ENCODE data around the gene JUP.

Gene JUP

DNA sequence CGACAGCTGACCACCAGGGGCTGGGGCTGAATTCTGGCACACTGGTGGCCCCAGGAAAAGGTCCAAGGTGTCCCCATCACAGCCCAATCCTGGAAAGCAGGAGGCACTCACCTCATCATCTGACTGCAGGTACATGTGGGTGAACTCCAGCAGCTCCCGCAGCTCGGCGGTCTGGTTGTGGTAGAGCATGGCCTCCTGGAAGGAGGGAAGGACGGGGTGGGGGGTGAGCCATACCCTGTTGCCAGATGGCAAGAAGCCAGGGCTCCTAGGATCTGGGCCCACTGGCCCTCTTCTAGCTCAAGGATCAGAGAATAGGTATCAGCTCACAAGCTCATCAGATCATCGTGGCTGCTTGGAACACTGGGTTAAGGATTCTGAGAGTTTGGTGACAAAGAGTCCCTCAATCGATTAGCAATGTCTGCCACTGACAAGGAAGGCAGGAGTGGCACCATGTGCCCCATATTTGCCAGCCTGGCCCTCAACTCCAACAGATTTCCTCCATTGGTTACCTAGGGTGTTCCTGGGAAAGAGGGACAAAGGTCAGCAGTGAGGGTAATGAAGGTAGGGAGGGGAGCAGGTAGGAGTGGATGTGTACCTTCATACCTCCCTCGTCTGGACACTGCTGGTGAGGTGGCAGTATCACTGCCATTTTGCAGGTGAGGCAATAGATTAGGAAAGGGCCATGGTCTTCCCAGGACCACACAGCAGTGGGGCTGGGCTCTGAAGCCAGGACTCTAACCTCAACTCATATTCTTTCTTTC is 20.4 kb upstream of the JUP start:
- DNase-seq, result no peak

DNA sequence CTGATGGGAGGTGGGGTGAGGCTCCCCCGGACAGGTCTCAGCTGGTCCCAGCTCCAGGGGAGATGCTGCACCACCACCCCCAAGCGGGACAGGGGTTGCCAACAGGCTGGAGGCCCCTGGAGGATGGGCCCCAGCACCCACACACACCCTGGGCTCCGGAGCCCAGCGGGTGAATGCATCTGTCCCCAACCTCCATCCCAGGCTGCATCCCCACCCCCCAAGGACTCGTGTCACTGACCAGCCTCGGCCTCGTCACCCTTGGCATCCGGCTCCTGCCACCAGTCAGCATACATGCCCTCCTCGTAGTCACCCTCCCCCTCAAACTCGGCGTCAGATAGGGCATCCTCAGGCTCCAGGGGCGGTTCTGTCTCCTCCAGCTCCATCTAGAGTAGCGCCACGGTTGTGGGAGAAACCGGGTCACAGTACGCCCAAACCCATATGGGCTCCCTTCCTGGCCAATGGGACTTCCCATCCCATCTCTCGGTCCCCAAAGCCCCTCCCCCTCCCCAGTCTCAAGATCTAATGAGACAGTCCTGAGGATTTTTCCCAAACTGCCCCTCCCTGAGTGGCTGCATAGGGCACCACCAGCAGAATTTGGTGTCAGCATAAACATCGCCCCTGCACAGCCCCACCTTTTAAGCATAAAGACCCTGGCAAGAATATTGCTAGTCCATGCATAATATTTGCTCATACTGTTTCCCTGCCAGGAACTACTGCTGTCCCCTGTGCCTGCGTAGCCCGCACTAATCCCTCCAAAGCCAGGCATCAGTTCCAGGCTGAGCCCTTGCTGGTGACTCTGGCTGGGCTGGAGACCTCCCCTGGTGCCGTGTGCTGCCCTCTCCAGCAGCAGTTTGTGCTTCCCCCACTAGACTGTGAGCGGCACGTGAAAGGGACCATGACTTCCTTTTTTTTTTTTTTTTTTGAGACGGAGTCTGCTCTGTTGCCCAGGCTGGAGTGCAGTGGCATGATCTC is 16.8 kb upstream of the JUP start:
- no peak for DNase-seq

DNA sequence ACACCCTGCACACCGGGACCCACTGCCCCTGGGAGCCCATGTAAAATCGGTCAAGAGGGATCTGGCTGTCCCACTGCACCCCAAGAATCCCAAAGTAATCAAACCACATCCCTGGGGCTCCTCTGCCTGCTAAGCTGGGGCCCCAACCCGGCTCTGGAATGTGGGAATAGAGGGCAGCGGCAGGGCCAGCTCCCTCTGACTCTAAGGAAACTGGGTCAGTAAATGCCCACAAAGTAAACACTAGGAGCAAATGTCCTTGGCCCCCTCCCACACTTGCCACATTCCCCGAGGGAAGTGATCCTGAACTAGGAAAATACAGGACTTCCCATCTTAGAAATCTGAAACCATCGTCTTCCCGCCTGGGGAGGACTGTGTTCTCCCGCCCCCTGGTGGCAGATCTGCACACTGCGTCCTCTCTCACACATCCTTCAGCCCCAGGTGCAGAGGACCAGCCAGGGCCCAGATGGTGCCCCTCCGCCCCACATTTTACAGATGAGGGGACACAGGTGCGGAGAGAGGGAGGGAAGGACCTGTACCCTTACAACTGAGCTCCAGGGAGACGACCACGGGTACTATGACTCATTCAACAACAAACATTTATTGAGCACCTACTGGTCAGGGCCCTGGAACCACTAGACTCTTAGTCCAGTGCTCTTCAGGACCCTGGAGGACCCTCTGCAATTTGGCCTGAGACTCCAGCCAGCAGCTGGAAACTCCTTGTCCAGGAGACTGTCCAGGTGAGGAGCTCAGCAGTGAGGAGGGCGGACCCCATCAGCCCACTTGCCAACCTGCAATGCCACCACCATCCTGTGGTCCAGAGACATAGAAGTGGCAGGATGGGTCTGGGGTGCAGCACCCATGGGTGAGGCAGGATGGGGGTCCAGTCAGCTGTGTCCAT is 15.1 kb upstream of the JUP start:
- peak; percentile 26 for DNase-seq

GRCh38 chr17:41800601-41801373 is 14.3 kb upstream of the JUP start:
- no peak for DNase-seq

DNA sequence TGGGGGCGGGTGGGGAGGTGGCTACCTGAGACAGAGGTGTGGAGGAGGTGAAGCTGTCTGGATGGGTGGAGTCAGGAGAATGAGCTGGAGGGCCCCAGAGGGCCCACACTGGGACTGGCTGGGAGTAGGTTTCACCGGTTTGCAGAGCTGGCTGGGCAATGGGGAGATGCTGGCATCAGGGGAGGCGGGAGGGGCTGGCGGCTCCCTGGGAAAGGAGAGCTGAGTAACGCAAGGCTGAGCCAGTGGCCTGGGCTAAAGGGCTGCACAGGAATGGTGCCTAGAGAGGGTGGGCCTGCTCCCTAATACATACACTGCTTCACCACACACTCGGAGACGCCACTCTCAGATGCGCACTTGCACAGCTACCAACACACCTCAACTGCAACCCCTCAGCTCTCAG is 12.9 kb upstream of the JUP start:
- no peak for DNase-seq

GRCh38 chr17:41797377-41797776 is 10.9 kb upstream of the JUP start:
- no peak for DNase-seq

DNA sequence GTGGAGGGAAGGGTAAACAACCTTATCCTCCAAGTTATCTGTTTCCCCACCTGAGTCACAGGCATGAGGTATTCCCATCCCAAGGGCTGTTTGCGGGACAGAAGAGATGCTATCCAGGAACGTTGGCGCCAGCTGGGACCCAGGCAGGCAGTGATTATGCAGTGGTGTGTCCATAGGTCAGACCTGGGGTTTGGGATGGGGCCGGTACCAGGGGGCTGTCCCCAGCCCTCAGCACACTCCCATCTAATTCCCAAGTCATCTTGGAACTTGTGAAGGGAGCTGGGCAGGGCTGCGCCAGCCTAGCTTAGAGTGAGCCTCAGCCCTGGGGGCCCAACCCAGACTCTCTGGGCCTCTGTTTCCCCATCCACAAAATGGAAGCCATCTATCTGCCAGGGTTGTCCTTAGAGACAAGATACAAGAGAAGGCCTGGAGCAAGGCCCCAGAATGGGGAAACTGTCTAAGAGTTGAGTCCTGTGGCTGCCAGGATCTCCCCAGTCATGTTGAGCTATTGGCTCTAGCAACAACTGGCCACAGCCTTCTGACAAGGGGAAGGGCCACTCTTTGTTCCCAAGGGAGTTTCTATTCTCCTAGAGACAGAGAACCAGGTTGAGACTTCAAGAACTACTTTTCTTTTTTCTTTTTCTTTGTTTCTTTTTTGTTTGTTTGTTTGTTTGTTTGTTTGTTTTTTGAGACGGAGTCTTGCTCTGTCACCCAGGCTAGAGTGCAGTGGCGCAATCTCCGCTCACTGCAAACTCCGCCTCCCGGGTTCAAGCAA is 9.8 kb upstream of the JUP start:
- no peak for DNase-seq

DNA sequence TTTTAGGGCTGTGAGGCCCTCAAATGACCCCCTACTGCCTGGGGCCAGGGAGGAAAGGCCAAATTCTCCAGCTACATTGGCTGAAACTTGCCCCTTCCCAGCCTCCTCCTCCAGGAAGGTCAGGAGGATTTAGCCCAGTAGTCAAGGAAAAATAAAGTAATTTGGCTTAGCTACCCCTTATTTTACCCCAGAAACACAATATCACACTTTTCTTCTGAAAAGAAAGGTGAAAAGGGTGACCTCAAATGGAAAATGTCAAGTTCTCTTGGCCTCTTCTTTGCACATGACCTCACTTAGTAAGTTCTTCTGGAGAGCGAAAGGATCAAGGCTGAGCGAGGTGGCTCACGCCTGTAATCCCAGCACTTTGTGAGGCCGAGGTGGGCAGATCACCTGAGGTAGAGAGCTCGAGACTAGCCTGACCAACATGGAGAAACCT is 8.0 kb upstream of the JUP start:
- DNase-seq, result no peak

- DNase-seq, result no peak
Observed at GRCh38 chr17:41793784-41794539, 7.5 kb upstream of the JUP start.

- no peak for DNase-seq
Observed at GRCh38 chr17:41792845-41793783, 6.6 kb upstream of the JUP start.

DNA sequence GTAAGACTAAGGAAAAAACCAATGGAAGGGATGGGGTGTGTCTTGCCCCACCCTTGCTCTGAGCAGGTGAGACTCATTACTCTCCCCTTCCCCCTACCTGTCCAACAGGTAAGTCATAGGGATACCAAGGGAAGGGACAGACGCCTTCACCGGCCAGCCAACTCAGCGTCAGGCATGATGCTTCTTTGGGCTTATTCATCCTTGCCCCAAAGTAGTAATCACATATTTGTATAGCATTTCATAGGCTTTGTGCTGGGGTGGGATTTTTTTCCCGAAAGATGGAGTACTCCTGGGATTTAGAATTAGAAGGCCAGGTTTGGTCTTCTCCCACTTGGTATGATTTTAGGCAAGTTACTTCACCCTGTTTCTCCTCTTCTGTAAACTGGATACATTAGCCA is 509 bp upstream of the JUP start:
- no peak for DNase-seq

- no peak for DNase-seq
Observed at GRCh38 chr17:41785859-41786226, 668 bp downstream of the JUP start.

DNA sequence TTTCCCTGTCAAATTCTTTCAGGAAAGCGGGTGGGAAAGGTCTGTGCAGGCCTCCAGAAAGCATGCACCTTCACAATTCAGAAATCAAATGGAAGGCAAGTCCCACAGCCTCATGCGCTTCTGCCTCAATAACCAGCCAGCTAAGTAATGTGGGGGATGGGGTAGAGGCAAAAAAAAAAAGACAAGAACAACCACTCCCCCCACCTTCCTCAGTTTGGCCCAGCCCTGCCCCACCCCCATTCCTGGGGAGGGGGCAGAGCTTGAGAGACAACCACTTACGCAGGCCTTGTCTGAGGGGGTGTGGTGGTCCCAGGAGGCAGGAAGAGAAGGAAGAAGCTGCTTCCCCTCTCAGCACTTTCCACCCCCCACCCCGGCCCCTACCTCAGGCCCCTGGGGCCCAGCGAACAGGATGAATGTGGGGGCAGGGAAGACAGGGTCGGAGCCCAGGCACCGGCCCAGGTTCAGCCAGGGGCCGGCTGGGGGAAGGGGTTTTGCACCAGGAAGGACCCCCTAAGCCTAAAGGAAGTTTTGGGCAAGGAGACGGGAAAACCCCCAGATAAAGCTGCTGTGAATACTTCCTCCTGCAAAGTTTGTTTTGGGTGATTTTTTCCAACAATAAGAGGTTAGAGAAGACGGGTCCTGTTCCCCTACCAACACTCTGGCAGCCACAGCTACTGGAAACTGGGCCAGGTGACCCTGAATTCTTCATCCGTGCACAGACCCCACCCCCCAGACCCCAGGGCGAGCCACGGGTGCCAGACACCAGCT is 1.2 kb downstream of the JUP start:
- DNase-seq, result peak; percentile 3

DNA sequence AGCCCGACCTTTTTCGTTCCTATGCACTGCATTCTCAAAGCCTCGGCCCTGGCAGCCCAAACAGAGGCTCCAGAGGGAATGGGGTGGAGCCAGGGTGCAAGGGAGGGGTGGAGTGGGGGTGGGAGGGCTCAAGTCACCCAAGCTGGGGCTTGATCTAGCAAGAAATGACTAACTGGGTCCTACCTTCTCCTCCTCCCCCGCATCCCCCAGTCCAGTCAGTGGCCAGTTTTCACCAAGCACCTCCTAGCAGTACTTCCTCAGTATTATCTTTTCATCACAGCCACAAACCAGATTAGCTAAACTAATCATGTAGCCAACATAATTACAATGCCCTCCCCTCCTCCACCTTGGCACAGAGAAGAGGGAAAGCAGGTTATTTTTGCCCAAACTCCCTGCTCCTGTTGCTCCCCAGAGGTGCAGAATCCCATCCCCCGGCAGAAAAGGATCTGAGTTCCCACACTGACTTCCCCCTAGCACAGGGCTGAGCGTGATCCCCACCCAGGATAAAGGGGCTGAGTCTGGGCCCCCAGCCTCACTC is 2.2 kb downstream of the JUP start:
- no peak for DNase-seq

- no peak for DNase-seq
Observed at GRCh38 chr17:41782142-41782541, 4.4 kb downstream of the JUP start.

DNA sequence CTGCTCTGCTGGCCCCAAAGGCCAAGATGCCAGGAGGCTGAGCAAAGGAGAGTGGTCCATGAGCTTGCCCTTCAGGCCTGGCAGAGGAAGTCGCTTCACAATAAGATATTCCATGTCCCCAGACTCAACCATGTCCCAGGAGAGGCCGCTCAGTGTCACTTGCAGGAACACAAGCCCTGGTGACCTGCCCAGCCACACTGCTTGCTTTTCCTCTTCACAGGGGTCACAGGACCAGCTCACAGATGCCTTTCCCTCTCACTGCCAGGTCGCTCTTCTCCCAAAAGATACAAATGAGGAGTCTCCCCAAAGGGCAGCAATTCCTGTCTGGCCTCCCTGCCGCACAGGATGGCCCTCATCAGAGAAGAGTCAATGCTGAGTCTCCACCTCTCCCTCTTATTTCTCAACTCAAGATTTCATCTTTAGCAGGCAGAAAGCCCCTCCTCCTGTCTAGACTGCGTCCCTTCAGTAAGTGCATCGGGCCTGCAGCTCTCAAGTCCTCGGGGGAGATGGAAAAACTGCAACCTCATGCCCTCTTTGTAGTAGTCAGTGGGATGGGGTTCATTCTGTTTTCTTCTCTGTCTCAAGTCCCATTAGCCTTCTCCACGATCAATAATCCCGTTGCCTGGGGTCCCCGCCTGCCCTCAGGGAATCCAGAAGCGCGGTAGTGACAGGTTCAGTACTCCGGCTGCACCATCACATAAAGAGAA is 5.0 kb downstream of the JUP start:
- no peak for DNase-seq

- no peak for DNase-seq
Observed at GRCh38 chr17:41779954-41780353, 6.6 kb downstream of the JUP start.

Measured in SHP77 treated with DMSO at 0.1 percent for 48 hours (cell line).